GM12891 (cell line): ENCODE measurements around the gene VAPB.

ENCODE experiments used
- DNase-seq: peaks from one replicate; pipeline ENCODE4 v3.0.0; 2011; ENCODE audit warnings: low spot score; ENCODE audit not compliant: insufficient read length
- FAIRE-seq: peaks from 2 replicates; lab custom pipeline; 2011; peaks lifted over from hg19 to GRCh38; lab: Jason Lieb, UNC
- PAX5 ChIP-seq: IDR thresholded peaks from 2 replicates; pipeline ENCODE4 v1.6.1; 2011; ENCODE audit warnings: low read length, moderate library complexity, mild to moderate bottlenecking; ENCODE audit not compliant: insufficient read depth, severe bottlenecking
- POLR2A ChIP-seq: IDR thresholded peaks from 2 replicates; pipeline ENCODE4 v1.6.1; 2011; ENCODE audit warnings: low read depth, low read length, control low read depth
- POLR2AphosphoS5 ChIP-seq: IDR thresholded peaks from 2 replicates; pipeline ENCODE4 v1.6.1; 2011; ENCODE audit warnings: low read depth, low read length, control low read depth
- POU2F2 ChIP-seq: IDR thresholded peaks from 2 replicates; pipeline ENCODE4 v1.6.1; 2011; ENCODE audit warnings: low read depth, mild to moderate bottlenecking, control low read depth, low read length, moderate library complexity
- SPI1 ChIP-seq: IDR thresholded peaks from 2 replicates; pipeline ENCODE4 v1.6.1; 2011; ENCODE audit warnings: low read depth, low read length, control low read depth
- TAF1 ChIP-seq: IDR thresholded peaks from 2 replicates; pipeline ENCODE4 v1.6.1; 2011; ENCODE audit warnings: low read depth, low read length, control low read depth

The VAPB gene

GRCh38 chr20:58444746-58445255 is 55.8 kb downstream of the VAPB start:
- TF ChIP-seq TAF1: no peak
- no peak for TF ChIP-seq PAX5
- no peak for TF ChIP-seq POU2F2
- TF ChIP-seq SPI1: no peak
- TF ChIP-seq POLR2A: no peak
- no peak for TF ChIP-seq POLR2AphosphoS5
- DNase-seq (no peak), FAIRE-seq (no peak)

GRCh38 chr20:58446264-58446959 is 57.4 kb downstream of the VAPB start:
- FAIRE-seq (no peak), DNase-seq (no peak)
- no peak for TF ChIP-seq PAX5
- TF ChIP-seq TAF1: no peak
- no peak for TF ChIP-seq POLR2A
- TF ChIP-seq SPI1: no peak
- no peak for TF ChIP-seq POU2F2
- no peak for TF ChIP-seq POLR2AphosphoS5

- no peak for FAIRE-seq
- DNase-seq: no peak
- TF ChIP-seq POU2F2: no peak
- no peak for TF ChIP-seq PAX5
- no peak for TF ChIP-seq POLR2AphosphoS5
- TF ChIP-seq POLR2A: no peak
Measured at GRCh38 chr20:58446960-58447265, 57.9 kb downstream of the VAPB start.

- TF ChIP-seq TAF1 (no peak), POLR2A (no peak), POLR2AphosphoS5 (no peak), SPI1 (no peak), PAX5 (no peak), POU2F2 (no peak)
- FAIRE-seq: peak; percentile 38
- DNase-seq: no peak
Measured at GRCh38 chr20:58447511-58448391, 58.7 kb downstream of the VAPB start.

GRCh38 chr20:58448958-58449357 is 59.9 kb downstream of the VAPB start:
- TF ChIP-seq TAF1: no peak
- no peak for TF ChIP-seq PAX5
- no peak for TF ChIP-seq POLR2AphosphoS5
- TF ChIP-seq SPI1: no peak
- no peak for TF ChIP-seq POLR2A
- no peak for TF ChIP-seq POU2F2
- FAIRE-seq (no peak), DNase-seq (no peak)

- TF ChIP-seq TAF1 (no peak), PAX5 (no peak), POLR2A (no peak), POLR2AphosphoS5 (no peak), SPI1 (no peak), POU2F2 (no peak)
- no peak for FAIRE-seq
Measured at GRCh38 chr20:58449681-58450221, 60.7 kb downstream of the VAPB start.

GRCh38 chr20:58450254-58450653 is 61.2 kb downstream of the VAPB start:
- DNase-seq (no peak), FAIRE-seq (peak; percentile 13)
- no peak for TF ChIP-seq TAF1
- TF ChIP-seq POLR2A: no peak
- TF ChIP-seq PAX5: no peak
- no peak for TF ChIP-seq POLR2AphosphoS5
- no peak for TF ChIP-seq POU2F2
- TF ChIP-seq SPI1: no peak

More at GRCh38 chr20:58449681-58450221, 60.7 kb downstream of the VAPB start:
- DNase-seq: no peak

- no peak for TF ChIP-seq PAX5
- no peak for TF ChIP-seq POU2F2
- no peak for TF ChIP-seq POLR2AphosphoS5
- no peak for TF ChIP-seq TAF1
- no peak for TF ChIP-seq POLR2A
- TF ChIP-seq SPI1: no peak
- no peak for DNase-seq
- no peak for FAIRE-seq
Measured at GRCh38 chr20:58452667-58453255, 63.7 kb downstream of the VAPB start.

- TF ChIP-seq PAX5 (no peak), POLR2A (no peak), SPI1 (no peak), TAF1 (no peak), POLR2AphosphoS5 (no peak), POU2F2 (no peak)
- FAIRE-seq (no peak), DNase-seq (no peak)
Measured at GRCh38 chr20:58453391-58453790, 64.4 kb downstream of the VAPB start.
